Gastrocnemius medialis (tissue), 4 donors: ENCODE results near the gene DMGDH. TPM values are rescaled to one million over a fixed set of nuclear protein-coding genes. Genes with fewer than 3 reads are reported as not detected.

Source experiments
- ATAC-seq, 2 donors: fragments of 150-250 bp; one replicate each; pipeline ENCODE4 v1.9.1; 2016
- DNase-seq, 2 donors: peaks; one replicate each; pipeline ENCODE4 v3.0.0-alpha.2; 2019
- H3K27ac ChIP-seq, 4 donors: fragments of 200-600 bp; sonication (generic); 1 replicate in 1 of 4; 2 replicates in 3 of 4; pipeline ENCODE4 v1.5.1; 2016 to 2018; ENCODE audit warnings: mild to moderate bottlenecking in 2 of 4, moderate library complexity in 1 of 4
- H3K27me3 ChIP-seq, 3 donors: fragments of 200-600 bp; sonication (generic) in 2 of 3; 1 replicate in 1 of 3; 2 replicates in 2 of 3; pipeline versions ENCODE4 v1.5.1 to v1.6.0; 2016 to 2019; ENCODE audit warnings: mild to moderate bottlenecking in 1 of 3, moderate library complexity in 1 of 3
- H3K36me3 ChIP-seq, 2 donors: fragments of 200-600 bp; sonication (generic) in 1 of 2; one replicate each; pipeline ENCODE4 v1.5.1; 2017 to 2018
- H3K4me1 ChIP-seq, 2 donors: fragments of 200-600 bp; sonication (generic) in 1 of 2; one replicate each; pipeline ENCODE4 v1.5.1; 2016 to 2017; ENCODE audit warnings: mild to moderate bottlenecking in 2 of 2
- H3K4me3 ChIP-seq, 4 donors: fragments of 200-600 bp; sonication (generic) in 3 of 4; 1 replicate in 1 of 4; 2 replicates in 3 of 4; pipeline ENCODE4 v1.5.1; 2016 to 2019; ENCODE audit warnings: mild to moderate bottlenecking in 2 of 4
- H3K9me3 ChIP-seq, 3 donors: fragments of 200-600 bp; sonication (generic) in 2 of 3; 1 replicate in 1 of 3; 2 replicates in 2 of 3; pipeline ENCODE4 v1.5.1; 2016 to 2019
- CTCF ChIP-seq, 5 experiments: fragments of 450-650 bp in 3 of 5; fragments of 200-600 bp in 2 of 5; sonication (generic) in 2 of 5; IDR thresholded peaks in 4 of 5; conservative IDR thresholded peaks in 1 of 5; 1 replicate in 4 of 5; 2 replicates in 1 of 5; pipeline ENCODE4 v1.5.1; 2016 to 2019; ENCODE audit warnings: antibody characterized with exemption in 5 of 5, mild to moderate bottlenecking in 3 of 5, moderate library complexity in 3 of 5
- POLR2A ChIP-seq, 2 donors: fragments of 450-650 bp; IDR thresholded peaks; one replicate each; pipeline ENCODE4 v1.6.1; 2017; ENCODE audit warnings: antibody characterized with exemption in 2 of 2, mild to moderate bottlenecking in 2 of 2, moderate library complexity in 2 of 2
- in situ Hi-C, 4 donors: fragments of 200-750 bp; cut with MboI; loops; one replicate each; pipeline versions ENCODE4 v1.15.0 to v1.8.0; 2017; ENCODE audit warnings: low sequenced_read_pairs in 4 of 4
- intact Hi-C: fragments of 100-400 bp; cut with DNase I; formaldehyde crosslinking; loops from one replicate; pipeline ENCODE4 v1.15.1; 2023; ENCODE audit warnings: low total_unique reads
- total RNA-seq, 4 donors: library from RNA; depleted of rRNA; stranded (reverse); fragments of >200 nt; gene quantifications; one replicate each; pipeline versions ENCODE4 v1.1.0 to v1.2.3, GENCODE V29; 2016

The DMGDH gene
- total RNA-seq, 4 donors from 2014 or later: 0.15 to 1.8 (median 0.65) TPM

GRCh38 chr5:79021753-79022152, 47.7 kb downstream of the DMGDH start:
- ATAC-seq: no peak
- in situ Hi-C loops: loop anchor here (10.0 to 25.0 kb wide), 2 partner anchors 113 to 441 kb away; no protein-coding TSS in a partner anchor

GRCh38 chr5:79020861-79021561, 48.5 kb downstream of the DMGDH start:
- no peak overlapping the region for H3K27ac ChIP-seq
- H3K4me3 ChIP-seq: peak overlapping the region in 2 of 4 donors; percentile 6 to 7
- no peaks in the 10 kb centered on the region for H3K9me3 ChIP-seq

More at GRCh38 chr5:79021753-79022152, 47.7 kb downstream of the DMGDH start:
- H3K9me3 ChIP-seq: no peaks in the 10 kb centered on the region
- no peak overlapping the region for H3K4me3 ChIP-seq
- no peak overlapping the region for H3K27ac ChIP-seq
- H3K4me1 ChIP-seq: peaks cover 0 to 3% of the 10 kb centered on the region in 2 donors
- DNase-seq: no peak
- TF ChIP-seq CTCF (IDR thresholded peaks at IDR 0.05 in 4 of 5, conservative IDR thresholded peaks at IDR 0.05 in 1 of 5): no peak
- no peak for TF ChIP-seq POLR2A (IDR thresholded peaks at IDR 0.05)
- intact Hi-C loops: no loop called here
- no peaks in the 10 kb centered on the region for H3K27me3 ChIP-seq
- no peaks in the 10 kb centered on the region for H3K36me3 ChIP-seq

GRCh38 chr5:79014631-79015030, 54.8 kb downstream of the DMGDH start:
- DNase-seq (no peak), ATAC-seq (no peak)
- Histone ChIP-seq H3K4me1 (no peaks in the 10 kb centered on the region), H3K4me3 (no peak overlapping the region), H3K9me3 (no peaks in the 10 kb centered on the region), H3K27me3 (no peaks in the 10 kb centered on the region), H3K27ac (no peak overlapping the region), H3K36me3 (no peaks in the 10 kb centered on the region)
- in situ Hi-C loops (loop anchor here (5.0 to 25.0 kb wide), 3 partner anchors 118 to 448 kb away; no protein-coding TSS in a partner anchor), intact Hi-C loops (no loop called here)
- TF ChIP-seq CTCF (IDR thresholded peaks at IDR 0.05 in 4 of 5, conservative IDR thresholded peaks at IDR 0.05 in 1 of 5): no peak
- no peak for TF ChIP-seq POLR2A (IDR thresholded peaks at IDR 0.05)

More at GRCh38 chr5:79020861-79021561, 48.5 kb downstream of the DMGDH start:
- no peaks in the 10 kb centered on the region for H3K27me3 ChIP-seq
- ATAC-seq (peak; percentile 72 to 85), DNase-seq (peak; percentile 30 to 33)
- TF ChIP-seq POLR2A (IDR thresholded peaks at IDR 0.05): no peak
- peak in 4 of 5 experiments; percentile 57 to 79 (median 65) for TF ChIP-seq CTCF (IDR thresholded peaks at IDR 0.05 in 4 of 5, conservative IDR thresholded peaks at IDR 0.05 in 1 of 5)
- intact Hi-C loops (no loop called here), in situ Hi-C loops (loop anchor here (10.0 to 25.0 kb wide), 2 partner anchors 114 to 441 kb away; no protein-coding TSS in a partner anchor)
- H3K36me3 ChIP-seq: no peaks in the 10 kb centered on the region
- H3K4me1 ChIP-seq: peaks cover 0 to 3% of the 10 kb centered on the region in 2 donors

- in situ Hi-C loops: loop anchor here (10.0 to 25.0 kb wide), 2 partner anchors 123 to 450 kb away; no protein-coding TSS in a partner anchor
- no peaks in the 10 kb centered on the region for H3K27me3 ChIP-seq
- DNase-seq (no peak), ATAC-seq (no peak)
- H3K27ac ChIP-seq: no peak overlapping the region
- TF ChIP-seq CTCF (IDR thresholded peaks at IDR 0.05 in 4 of 5, conservative IDR thresholded peaks at IDR 0.05 in 1 of 5): no peak
- no peak for TF ChIP-seq POLR2A (IDR thresholded peaks at IDR 0.05)
- intact Hi-C loops: no loop called here
- H3K9me3 ChIP-seq: no peaks in the 10 kb centered on the region
- no peak overlapping the region for H3K4me3 ChIP-seq
- H3K36me3 ChIP-seq: no peaks in the 10 kb centered on the region
- H3K4me1 ChIP-seq: no peaks in the 10 kb centered on the region
These were observed 57.6 kb downstream of the DMGDH start for GRCh38 chr5:79011869-79012268.
